Lower leg skin (tissue), 3 donors: ENCODE results near the gene PCDHGC3.

Experiments used
- CTCF ChIP-seq, 3 donors: fragments of 450-650 bp; IDR thresholded peaks; one replicate each; pipeline ENCODE4 v1.5.1; 2016; ENCODE audit warnings: antibody characterized with exemption in 3 of 3, mild to moderate bottlenecking in 3 of 3, moderate library complexity in 2 of 3
- POLR2A ChIP-seq, 2 donors: fragments of 450-650 bp; IDR thresholded peaks; one replicate each; pipeline ENCODE4 v1.6.1; 2016 to 2017; ENCODE audit warnings: antibody characterized with exemption in 2 of 2, mild to moderate bottlenecking in 1 of 2, moderate library complexity in 1 of 2

GRCh38 chr5:141427783-141428426, 47.9 kb upstream of the PCDHGC3 start:
- TF ChIP-seq POLR2A (IDR thresholded peaks at IDR 0.05) (no peak), CTCF (IDR thresholded peaks at IDR 0.05) (no peak)
